Stomach (tissue), 4 donors: ENCODE results near the gene CEP170.

Experiments used
- EP300 ChIP-seq: sonication (generic); formaldehyde crosslinking; IDR thresholded peaks from one replicate; pipeline ENCODE4 v1.6.1; 2017; ENCODE audit warnings: antibody characterized with exemption
- TF ChIP-seq, protein P1 (sequence below), 7 experiments: fragments of 450-650 bp in 4 of 7; fragments of 200-600 bp in 3 of 7; sonication (generic) in 3 of 7; IDR thresholded peaks; one replicate each; pipeline ENCODE4 v1.5.1; 2016 to 2019; ENCODE audit warnings: antibody characterized with exemption in 7 of 7, control low read depth in 2 of 7, mild to moderate bottlenecking in 1 of 7

DNA sequence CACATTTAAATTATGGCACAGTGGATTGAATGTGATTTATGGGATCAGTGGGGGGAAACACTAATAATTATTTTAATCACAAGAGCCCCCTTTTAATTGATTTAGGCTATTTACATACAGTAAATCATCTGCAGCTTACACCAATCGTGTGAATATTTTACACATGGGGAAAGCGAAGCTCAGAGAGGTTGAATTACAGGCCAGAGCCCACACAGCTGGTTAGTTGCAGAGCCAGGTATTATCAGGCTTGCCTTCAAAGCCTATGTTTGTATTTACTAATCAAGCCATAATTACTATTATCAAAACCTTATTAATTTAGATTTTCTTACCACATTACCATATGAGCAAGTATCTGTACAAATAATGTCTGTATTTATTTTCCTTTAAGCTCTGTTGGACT lies 1.5 kb upstream of the CEP170 start:
- TF ChIP-seq, protein P1, sequence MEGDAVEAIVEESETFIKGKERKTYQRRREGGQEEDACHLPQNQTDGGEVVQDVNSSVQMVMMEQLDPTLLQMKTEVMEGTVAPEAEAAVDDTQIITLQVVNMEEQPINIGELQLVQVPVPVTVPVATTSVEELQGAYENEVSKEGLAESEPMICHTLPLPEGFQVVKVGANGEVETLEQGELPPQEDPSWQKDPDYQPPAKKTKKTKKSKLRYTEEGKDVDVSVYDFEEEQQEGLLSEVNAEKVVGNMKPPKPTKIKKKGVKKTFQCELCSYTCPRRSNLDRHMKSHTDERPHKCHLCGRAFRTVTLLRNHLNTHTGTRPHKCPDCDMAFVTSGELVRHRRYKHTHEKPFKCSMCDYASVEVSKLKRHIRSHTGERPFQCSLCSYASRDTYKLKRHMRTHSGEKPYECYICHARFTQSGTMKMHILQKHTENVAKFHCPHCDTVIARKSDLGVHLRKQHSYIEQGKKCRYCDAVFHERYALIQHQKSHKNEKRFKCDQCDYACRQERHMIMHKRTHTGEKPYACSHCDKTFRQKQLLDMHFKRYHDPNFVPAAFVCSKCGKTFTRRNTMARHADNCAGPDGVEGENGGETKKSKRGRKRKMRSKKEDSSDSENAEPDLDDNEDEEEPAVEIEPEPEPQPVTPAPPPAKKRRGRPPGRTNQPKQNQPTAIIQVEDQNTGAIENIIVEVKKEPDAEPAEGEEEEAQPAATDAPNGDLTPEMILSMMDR (IDR thresholded peaks at IDR 0.05): no peak
- no peak for TF ChIP-seq EP300
